HepG2 (cell line): Measurements from ENCODE around the gene FOXD1. TPM values are rescaled to one million over a fixed set of nuclear protein-coding genes. Genes with fewer than 3 reads are reported as not detected.
A peak's percentile ranks its signal among the peaks of the same experiment; 100 is the strongest.

Experiments used
- HNRNPUL1 ChIP-seq: fragments of 200-400 bp; formaldehyde crosslinking; IDR thresholded peaks from 2 replicates; pipeline ENCODE4 v1.6.1; 2017; ENCODE audit warnings: low read depth, mild to moderate bottlenecking, low read length, moderate library complexity
- IKZF1 ChIP-seq: fragments of 450-650 bp; IDR thresholded peaks from 2 replicates; pipeline ENCODE4 v1.7.1; 2016
- KLF16 ChIP-seq, 2 experiments: sonication (generic) in 1 of 2; formaldehyde crosslinking in 1 of 2; IDR thresholded peaks; 2 replicates each; pipeline versions ENCODE4 v1.6.1 to v1.8.0; 2016 to 2023; ENCODE audit warnings: missing genetic modification reagents in 2 of 2, missing compliant biosample characterization in 1 of 2
- PAF1 ChIP-seq: IDR thresholded peaks from 2 replicates; pipeline ENCODE4 v1.6.1; 2016; ENCODE audit warnings: missing genetic modification reagents, missing compliant biosample characterization
- RELA ChIP-seq: sonication (generic); formaldehyde crosslinking; IDR thresholded peaks from 2 replicates; pipeline ENCODE4 v1.4.0; 2020; ENCODE audit warnings: missing genetic modification reagents
- ZNF180 ChIP-seq: sonication (generic); formaldehyde crosslinking; IDR thresholded peaks from 2 replicates; pipeline ENCODE4 v1.4.0; 2020; ENCODE audit warnings: low read depth, missing genetic modification reagents, borderline replicate concordance
- ZNF709 ChIP-seq: sonication (generic); formaldehyde crosslinking; IDR thresholded peaks from 2 replicates; pipeline ENCODE4 v1.5.0; 2020; ENCODE audit warnings: mild to moderate bottlenecking, missing genetic modification reagents
- ZNF775 ChIP-seq: sonication (generic); formaldehyde crosslinking; IDR thresholded peaks from 2 replicates; pipeline ENCODE4 v1.4.0; 2020; ENCODE audit warnings: missing genetic modification reagents, mild to moderate bottlenecking, moderate library complexity, borderline replicate concordance
- ZSCAN20 ChIP-seq: sonication (generic); formaldehyde crosslinking; IDR thresholded peaks from 2 replicates; pipeline ENCODE4 v1.4.0; 2020; ENCODE audit warnings: missing genetic modification reagents, mild to moderate bottlenecking, borderline replicate concordance
- polyA plus RNA-seq, 8 experiments: library from polyadenylated mRNA; depleted of rRNA in 3 of 8; stranded (reverse) in 7 of 8; unstranded in 1 of 8; fragments of >200 nt; fragmentation: Illumina TruSeq in 4 of 8; extraction: Trizol in 4 of 8; gene quantifications; 2 replicates each; pipeline versions ENCODE4 v1.2.1 to v1.2.3, GENCODE V29; 2011 to 2016; ENCODE audit warnings: low read depth in 4 of 8, missing spikeins in 1 of 8, mixed read lengths in 1 of 8; ENCODE audit not compliant: insufficient read depth in 1 of 8
- total RNA-seq, 5 experiments: library from RNA; depleted of rRNA; stranded (reverse); fragments of >200 nt; fragmentation: Illumina TruSeq; extraction: Trizol; gene quantifications; 2 replicates each; pipeline ENCODE4 v1.2.3, GENCODE V29; 2016; ENCODE audit warnings: low read depth in 1 of 5
- TF ChIP-seq, protein P1 (sequence below): sonication (generic); formaldehyde crosslinking; IDR thresholded peaks from 2 replicates; pipeline ENCODE4 v1.5.0; 2020; ENCODE audit warnings: mild to moderate bottlenecking, missing genetic modification reagents
- TF ChIP-seq, protein P2 (sequence below): sonication (generic); formaldehyde crosslinking; conservative IDR thresholded peaks from 2 replicates; pipeline ENCODE4 v1.4.0; 2020; ENCODE audit warnings: missing genetic modification reagents
- TF ChIP-seq, protein P3 (sequence below): sonication (generic); formaldehyde crosslinking; IDR thresholded peaks from 2 replicates; pipeline ENCODE4 v1.4.0; 2020; ENCODE audit warnings: mild to moderate bottlenecking, missing genetic modification reagents
- TF ChIP-seq, protein P4 (sequence below): sonication (generic); formaldehyde crosslinking; conservative IDR thresholded peaks from 2 replicates; pipeline ENCODE4 v1.8.0; 2022; ENCODE audit warnings: mild to moderate bottlenecking, moderate library complexity, missing genetic modification reagents
- TF ChIP-seq, protein P5 (sequence below): sonication (generic); formaldehyde crosslinking; IDR thresholded peaks from 2 replicates; pipeline ENCODE4 v1.4.0; 2020; ENCODE audit warnings: missing genetic modification reagents

Gene FOXD1
- total and polyA plus RNA-seq, 2 of the 13 experiments (the other 11 are each of a cell fraction or from before 2014, with no cell fraction given) = 0.04 to 0.05 TPM

DNA sequence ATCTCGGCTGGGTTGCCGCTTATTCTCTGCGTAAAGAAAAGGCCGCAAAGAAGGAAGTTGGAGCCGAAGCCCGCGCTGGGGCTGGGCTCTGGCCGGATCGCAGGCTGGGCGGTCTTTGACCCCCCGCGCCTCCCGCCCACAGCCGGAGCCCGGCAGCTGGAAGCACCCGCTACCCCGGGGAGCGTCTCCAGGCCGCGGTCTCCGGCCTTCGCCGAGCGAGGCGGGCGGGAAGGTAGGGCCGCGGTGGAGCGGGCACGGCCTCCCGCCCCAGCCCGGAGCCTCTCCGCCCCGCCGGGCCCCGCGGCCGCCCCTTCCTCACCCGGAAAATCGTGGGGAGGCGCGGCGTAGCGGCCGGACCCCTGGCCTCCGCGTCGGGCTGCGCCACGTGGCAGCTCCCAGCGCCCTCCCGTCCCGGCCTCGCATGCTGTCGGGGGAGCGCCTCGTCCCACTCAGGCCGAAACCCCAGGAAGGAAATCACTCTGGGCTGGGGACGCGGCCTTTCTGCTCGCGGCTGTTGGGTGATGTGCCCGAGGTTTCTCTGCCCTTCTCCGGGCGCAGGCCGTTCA lies 12.0 kb downstream of the FOXD1 start (continued):
- TF ChIP-seq KLF16 (CRISPR knock-in tag; IDR thresholded peaks at IDR 0.05) (no peak; a peak in 1 of 4 replicates), HNRNPUL1 (no peak), RELA (CRISPR knock-in tag) (no peak), ZNF709 (no peak; the same call in 1 of the 2 replicates), ZSCAN20 (CRISPR knock-in tag) (peak; percentile 61; the same call in 1 of the 2 replicates), IKZF1 (no peak), PAF1 (CRISPR knock-in tag) (no peak), ZNF180 (CRISPR knock-in tag) (no peak), ZNF775 (CRISPR knock-in tag) (no peak)
- TF ChIP-seq, protein P1, sequence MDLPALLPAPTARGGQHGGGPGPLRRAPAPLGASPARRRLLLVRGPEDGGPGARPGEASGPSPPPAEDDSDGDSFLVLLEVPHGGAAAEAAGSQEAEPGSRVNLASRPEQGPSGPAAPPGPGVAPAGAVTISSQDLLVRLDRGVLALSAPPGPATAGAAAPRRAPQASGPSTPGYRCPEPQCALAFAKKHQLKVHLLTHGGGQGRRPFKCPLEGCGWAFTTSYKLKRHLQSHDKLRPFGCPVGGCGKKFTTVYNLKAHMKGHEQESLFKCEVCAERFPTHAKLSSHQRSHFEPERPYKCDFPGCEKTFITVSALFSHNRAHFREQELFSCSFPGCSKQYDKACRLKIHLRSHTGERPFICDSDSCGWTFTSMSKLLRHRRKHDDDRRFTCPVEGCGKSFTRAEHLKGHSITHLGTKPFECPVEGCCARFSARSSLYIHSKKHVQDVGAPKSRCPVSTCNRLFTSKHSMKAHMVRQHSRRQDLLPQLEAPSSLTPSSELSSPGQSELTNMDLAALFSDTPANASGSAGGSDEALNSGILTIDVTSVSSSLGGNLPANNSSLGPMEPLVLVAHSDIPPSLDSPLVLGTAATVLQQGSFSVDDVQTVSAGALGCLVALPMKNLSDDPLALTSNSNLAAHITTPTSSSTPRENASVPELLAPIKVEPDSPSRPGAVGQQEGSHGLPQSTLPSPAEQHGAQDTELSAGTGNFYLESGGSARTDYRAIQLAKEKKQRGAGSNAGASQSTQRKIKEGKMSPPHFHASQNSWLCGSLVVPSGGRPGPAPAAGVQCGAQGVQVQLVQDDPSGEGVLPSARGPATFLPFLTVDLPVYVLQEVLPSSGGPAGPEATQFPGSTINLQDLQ = no peak
- TF ChIP-seq, protein P2, sequence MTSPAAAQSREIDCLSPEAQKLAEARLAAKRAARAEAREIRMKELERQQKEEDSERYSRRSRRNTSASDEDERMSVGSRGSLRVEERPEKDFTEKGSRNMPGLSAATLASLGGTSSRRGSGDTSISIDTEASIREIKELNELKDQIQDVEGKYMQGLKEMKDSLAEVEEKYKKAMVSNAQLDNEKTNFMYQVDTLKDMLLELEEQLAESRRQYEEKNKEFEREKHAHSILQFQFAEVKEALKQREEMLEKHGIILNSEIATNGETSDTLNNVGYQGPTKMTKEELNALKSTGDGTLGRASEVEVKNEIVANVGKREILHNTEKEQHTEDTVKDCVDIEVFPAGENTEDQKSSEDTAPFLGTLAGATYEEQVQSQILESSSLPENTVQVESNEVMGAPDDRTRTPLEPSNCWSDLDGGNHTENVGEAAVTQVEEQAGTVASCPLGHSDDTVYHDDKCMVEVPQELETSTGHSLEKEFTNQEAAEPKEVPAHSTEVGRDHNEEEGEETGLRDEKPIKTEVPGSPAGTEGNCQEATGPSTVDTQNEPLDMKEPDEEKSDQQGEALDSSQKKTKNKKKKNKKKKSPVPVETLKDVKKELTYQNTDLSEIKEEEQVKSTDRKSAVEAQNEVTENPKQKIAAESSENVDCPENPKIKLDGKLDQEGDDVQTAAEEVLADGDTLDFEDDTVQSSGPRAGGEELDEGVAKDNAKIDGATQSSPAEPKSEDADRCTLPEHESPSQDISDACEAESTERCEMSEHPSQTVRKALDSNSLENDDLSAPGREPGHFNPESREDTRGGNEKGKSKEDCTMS = no peak
- TF ChIP-seq, protein P3, sequence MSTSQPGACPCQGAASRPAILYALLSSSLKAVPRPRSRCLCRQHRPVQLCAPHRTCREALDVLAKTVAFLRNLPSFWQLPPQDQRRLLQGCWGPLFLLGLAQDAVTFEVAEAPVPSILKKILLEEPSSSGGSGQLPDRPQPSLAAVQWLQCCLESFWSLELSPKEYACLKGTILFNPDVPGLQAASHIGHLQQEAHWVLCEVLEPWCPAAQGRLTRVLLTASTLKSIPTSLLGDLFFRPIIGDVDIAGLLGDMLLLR (CRISPR knock-in tag) = peak; percentile 71; the same call in 1 of the 2 replicates
- TF ChIP-seq, protein P4, sequence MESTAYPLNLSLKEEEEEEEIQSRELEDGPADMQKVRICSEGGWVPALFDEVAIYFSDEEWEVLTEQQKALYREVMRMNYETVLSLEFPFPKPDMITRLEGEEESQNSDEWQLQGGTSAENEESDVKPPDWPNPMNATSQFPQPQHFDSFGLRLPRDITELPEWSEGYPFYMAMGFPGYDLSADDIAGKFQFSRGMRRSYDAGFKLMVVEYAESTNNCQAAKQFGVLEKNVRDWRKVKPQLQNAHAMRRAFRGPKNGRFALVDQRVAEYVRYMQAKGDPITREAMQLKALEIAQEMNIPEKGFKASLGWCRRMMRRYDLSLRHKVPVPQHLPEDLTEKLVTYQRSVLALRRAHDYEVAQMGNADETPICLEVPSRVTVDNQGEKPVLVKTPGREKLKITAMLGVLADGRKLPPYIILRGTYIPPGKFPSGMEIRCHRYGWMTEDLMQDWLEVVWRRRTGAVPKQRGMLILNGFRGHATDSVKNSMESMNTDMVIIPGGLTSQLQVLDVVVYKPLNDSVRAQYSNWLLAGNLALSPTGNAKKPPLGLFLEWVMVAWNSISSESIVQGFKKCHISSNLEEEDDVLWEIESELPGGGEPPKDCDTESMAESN (CRISPR knock-in tag) = peak; percentile 31; the same call in 1 of the 2 replicates
- TF ChIP-seq, protein P5, sequence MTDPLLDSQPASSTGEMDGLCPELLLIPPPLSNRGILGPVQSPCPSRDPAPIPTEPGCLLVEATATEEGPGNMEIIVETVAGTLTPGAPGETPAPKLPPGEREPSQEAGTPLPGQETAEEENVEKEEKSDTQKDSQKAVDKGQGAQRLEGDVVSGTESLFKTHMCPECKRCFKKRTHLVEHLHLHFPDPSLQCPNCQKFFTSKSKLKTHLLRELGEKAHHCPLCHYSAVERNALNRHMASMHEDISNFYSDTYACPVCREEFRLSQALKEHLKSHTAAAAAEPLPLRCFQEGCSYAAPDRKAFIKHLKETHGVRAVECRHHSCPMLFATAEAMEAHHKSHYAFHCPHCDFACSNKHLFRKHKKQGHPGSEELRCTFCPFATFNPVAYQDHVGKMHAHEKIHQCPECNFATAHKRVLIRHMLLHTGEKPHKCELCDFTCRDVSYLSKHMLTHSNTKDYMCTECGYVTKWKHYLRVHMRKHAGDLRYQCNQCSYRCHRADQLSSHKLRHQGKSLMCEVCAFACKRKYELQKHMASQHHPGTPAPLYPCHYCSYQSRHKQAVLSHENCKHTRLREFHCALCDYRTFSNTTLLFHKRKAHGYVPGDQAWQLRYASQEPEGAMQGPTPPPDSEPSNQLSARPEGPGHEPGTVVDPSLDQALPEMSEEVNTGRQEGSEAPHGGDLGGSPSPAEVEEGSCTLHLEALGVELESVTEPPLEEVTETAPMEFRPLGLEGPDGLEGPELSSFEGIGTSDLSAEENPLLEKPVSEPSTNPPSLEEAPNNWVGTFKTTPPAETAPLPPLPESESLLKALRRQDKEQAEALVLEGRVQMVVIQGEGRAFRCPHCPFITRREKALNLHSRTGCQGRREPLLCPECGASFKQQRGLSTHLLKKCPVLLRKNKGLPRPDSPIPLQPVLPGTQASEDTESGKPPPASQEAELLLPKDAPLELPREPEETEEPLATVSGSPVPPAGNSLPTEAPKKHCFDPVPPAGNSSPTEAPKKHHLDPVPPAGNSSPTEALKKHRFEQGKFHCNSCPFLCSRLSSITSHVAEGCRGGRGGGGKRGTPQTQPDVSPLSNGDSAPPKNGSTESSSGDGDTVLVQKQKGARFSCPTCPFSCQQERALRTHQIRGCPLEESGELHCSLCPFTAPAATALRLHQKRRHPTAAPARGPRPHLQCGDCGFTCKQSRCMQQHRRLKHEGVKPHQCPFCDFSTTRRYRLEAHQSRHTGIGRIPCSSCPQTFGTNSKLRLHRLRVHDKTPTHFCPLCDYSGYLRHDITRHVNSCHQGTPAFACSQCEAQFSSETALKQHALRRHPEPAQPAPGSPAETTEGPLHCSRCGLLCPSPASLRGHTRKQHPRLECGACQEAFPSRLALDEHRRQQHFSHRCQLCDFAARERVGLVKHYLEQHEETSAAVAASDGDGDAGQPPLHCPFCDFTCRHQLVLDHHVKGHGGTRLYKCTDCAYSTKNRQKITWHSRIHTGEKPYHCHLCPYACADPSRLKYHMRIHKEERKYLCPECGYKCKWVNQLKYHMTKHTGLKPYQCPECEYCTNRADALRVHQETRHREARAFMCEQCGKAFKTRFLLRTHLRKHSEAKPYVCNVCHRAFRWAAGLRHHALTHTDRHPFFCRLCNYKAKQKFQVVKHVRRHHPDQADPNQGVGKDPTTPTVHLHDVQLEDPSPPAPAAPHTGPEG (CRISPR knock-in tag) = peak; percentile 91
